GM12878 (cell line): Measurements from ENCODE around the gene ZNF782. TPM values are rescaled to one million over a fixed set of nuclear protein-coding genes. Genes with fewer than 3 reads are reported as not detected.

ENCODE experiments used
- ATAC-seq: fragments of 200-7000 bp; cut with Tn5 transposase; 3 replicates; pipeline ENCODE4 v1.9.1; 2020; ENCODE audit warnings: mild to moderate bottlenecking, moderate library complexity
- BruUV-seq: library from RNA; stranded (reverse); fragments of 400-500 nt; replicated peaks from 2 replicates; lab custom pipeline; 2021; lab: Mats Ljungman, UMichigan
- CTCF ChIA-PET: fragments of 300-600 bp; sonication (Branson Sonifier 250); formaldehyde crosslinking; extraction: SDS; loops from one replicate; lab custom pipeline; 2021; ENCODE audit warnings: inconsistent platforms; lab: Yijun Ruan, JAX
- POLR2A ChIA-PET: fragments of 350-600 bp; formaldehyde crosslinking; extraction: SDS; loops from one replicate; lab custom pipeline; 2021; ENCODE audit warnings: inconsistent platforms; lab: Charles Lee
- RAD21 ChIA-PET: fragments of 300-600 bp; sonication (Branson Sonifier 250); formaldehyde crosslinking; loops from one replicate; lab custom pipeline; 2023; ENCODE audit warnings: antibody characterized with exemption; ENCODE audit not compliant: unreplicated experiment; lab: Charles Lee
- SMC1A ChIA-PET: fragments of 300-600 bp; sonication (Branson Sonifier 250); formaldehyde crosslinking; loops from one replicate; lab custom pipeline; 2023; ENCODE audit not compliant: unreplicated experiment, uncharacterized antibody; lab: Charles Lee
- DNase-seq: peaks from one replicate; pipeline ENCODE4 v3.0.0-alpha.2; 2011; ENCODE audit warnings: low read depth, low spot score
- FAIRE-seq: peaks from 3 replicates; lab custom pipeline; 2011; peaks lifted over from hg19 to GRCh38; lab: Jason Lieb, UNC
- H2AFZ ChIP-seq: 2 replicates; pipeline ENCODE4 v1.6.0; 2011; ENCODE audit warnings: low read depth, low read length, control low read depth; ENCODE audit not compliant: control insufficient read depth
- H3K27ac ChIP-seq: 2 replicates; pipeline ENCODE4 v1.5.1; 2011; ENCODE audit warnings: control low read depth; ENCODE audit not compliant: control insufficient read depth, insufficient read depth
- H3K27me3 ChIP-seq, 2 experiments: replicated peaks in 1 of 2; 2 replicates each; pipeline versions ENCODE4 v1.6.0 to v1.6.1; 2011; ENCODE audit warnings: low read length in 1 of 2; ENCODE audit not compliant: control insufficient read depth in 2 of 2, insufficient read depth in 2 of 2
- H3K36me3 ChIP-seq, 2 experiments: 2 replicates each; pipeline ENCODE4 v1.5.1; 2011; ENCODE audit warnings: low read length in 1 of 2; ENCODE audit not compliant: control insufficient read depth in 2 of 2, insufficient read depth in 2 of 2
- H3K4me1 ChIP-seq: 2 replicates; pipeline ENCODE4 v1.6.1; 2011; ENCODE audit warnings: mild to moderate bottlenecking, low read length, moderate library complexity, mixed read lengths; ENCODE audit not compliant: control insufficient read depth, insufficient read depth
- H3K4me2 ChIP-seq: 2 replicates; pipeline ENCODE4 v1.6.0; 2011; ENCODE audit warnings: control low read depth; ENCODE audit not compliant: control insufficient read depth, insufficient read depth
- H3K4me3 ChIP-seq: fragments of 200-600 bp; sonication (generic); 2 replicates; pipeline ENCODE4 v1.5.1; 2016
- H3K79me2 ChIP-seq: 2 replicates; pipeline ENCODE4 v1.6.0; 2011; ENCODE audit warnings: low read length; ENCODE audit not compliant: control insufficient read depth, insufficient read depth
- H3K9ac ChIP-seq: 2 replicates; pipeline ENCODE4 v1.8.0; 2011; ENCODE audit warnings: low read length, control low read depth, mixed read lengths; ENCODE audit not compliant: control insufficient read depth, insufficient read depth
- H3K9me3 ChIP-seq: replicated peaks from 3 replicates; pipeline ENCODE4 v1.5.1; 2011; ENCODE audit warnings: mild to moderate bottlenecking, low read length; ENCODE audit not compliant: control insufficient read depth, insufficient read depth
- H4K20me1 ChIP-seq: 2 replicates; pipeline ENCODE4 v1.6.0; 2011; ENCODE audit not compliant: control insufficient read depth, insufficient read depth
- CBX5 ChIP-seq: sonication (generic); IDR thresholded peaks from 2 replicates; pipeline ENCODE4 v1.6.1; 2016; ENCODE audit warnings: low read depth, moderate library complexity, mild to moderate bottlenecking, inconsistent platforms
- FOS ChIP-seq: IDR thresholded peaks from 3 replicates; pipeline ENCODE4 v1.6.1; 2011; ENCODE audit warnings: borderline replicate concordance; ENCODE audit not compliant: insufficient read length; ENCODE audit errors: extremely low read depth
- KLF5 ChIP-seq: fragments of 450-650 bp; IDR thresholded peaks from 2 replicates; pipeline ENCODE4 v1.6.1; 2014; ENCODE audit warnings: mild to moderate bottlenecking; ENCODE audit not compliant: partially characterized antibody
- POLR2AphosphoS5 ChIP-seq: IDR thresholded peaks from 2 replicates; pipeline ENCODE4 v1.6.1; 2011; ENCODE audit warnings: mild to moderate bottlenecking, low read length, inconsistent platforms
- SIX5 ChIP-seq: IDR thresholded peaks from 2 replicates; pipeline ENCODE4 v1.6.1; 2011; ENCODE audit warnings: mild to moderate bottlenecking, low read depth, low read length, moderate library complexity; ENCODE audit not compliant: severe bottlenecking
- ZBTB11 ChIP-seq: fragments of 450-650 bp; formaldehyde crosslinking; IDR thresholded peaks from 2 replicates; pipeline ENCODE4 v1.5.0; 2022; ENCODE audit warnings: mild to moderate bottlenecking, missing genetic modification characterization
- ZNF274 ChIP-seq: IDR thresholded peaks from one replicate; pipeline ENCODE4 v1.8.0; 2011; ENCODE audit not compliant: insufficient read length, insufficient read depth
- WGBS: methylation state at CpG from one replicate; pipeline ENCODE4 v1.1.6; 2016; ENCODE audit warnings: low lambda C conversion rate; ENCODE audit not compliant: insufficient replicate concordance, insufficient coverage; ENCODE audit errors: missing lambda C conversion rate; 5-methylcytosine and 5-hydroxymethylcytosine counted together
- in situ Hi-C: fragments of 300-500 bp; cut with MboI; formaldehyde crosslinking; loops from 9 replicates; pipeline ENCODE4 v1.14.3; 2018; ENCODE audit warnings: mixed read lengths
- intact Hi-C: fragments of 100-400 bp; cut with micrococcal nuclease; formaldehyde crosslinking; loops from one replicate; pipeline ENCODE4 v1.14.2; 2022; ENCODE audit not compliant: unreplicated experiment
- polyA plus RNA-seq, 11 experiments: library from polyadenylated mRNA; depleted of rRNA in 4 of 11; unstranded in 6 of 11; stranded (reverse) in 5 of 11; fragments of >200 nt; fragmentation: Nextera tagmentation in 4 of 11; fragmentation: Illumina TruSeq in 1 of 11; extraction: Ambion mirVana in 4 of 11; extraction: Trizol in 1 of 11; gene quantifications; 1 replicate in 1 of 11; 2 replicates in 10 of 11; pipeline versions ENCODE4 v1.2.1 to v1.2.3, GENCODE V29; 2011 to 2016; ENCODE audit warnings: inconsistent platforms in 2 of 11, missing spikeins in 2 of 11, low read depth in 1 of 11
- total RNA-seq, 4 experiments: library from RNA; depleted of rRNA in 3 of 4; stranded (reverse); fragments of >200 nt in 3 of 4; fragmentation: Illumina TruSeq in 1 of 4; extraction: Trizol in 1 of 4; gene quantifications; 2 replicates each; pipeline versions ENCODE4 v1.2.1 to v1.2.3, GENCODE V29; 2013 to 2021

Gene ZNF782
- total and polyA plus RNA-seq, 10 of the 15 experiments (the other 5 are each of a cell fraction or from before 2014, with no cell fraction given) = 0.55 to 7.8 (median 4.5) TPM

- intact Hi-C loops = no loop called here
- H4K20me1 ChIP-seq = no peaks in the 10 kb centered on the region
- in situ Hi-C loops = no loop called here
- no peaks in the 10 kb centered on the region for H3K4me1 ChIP-seq
- H3K9me3 ChIP-seq = peaks cover 27% of the 10 kb centered on the region
- 98% methylated on average over 2 of the region's 2 CpGs for WGBS
- BruUV-seq = no TSS peak
- no peak for DNase-seq
- no peak overlapping the region for H2AFZ ChIP-seq
- no peak overlapping the region for H3K4me3 ChIP-seq
- peaks cover 0 to 10% of the 10 kb centered on the region in 2 experiments; a peak in 2 of 4 replicates for H3K36me3 ChIP-seq
- no peak overlapping the region for H3K4me2 ChIP-seq
- ChIA-PET CTCF (interaction anchor here (1.2 to 1.6 kb wide), 2 partner anchors 28 to 29 kb away, joined by 3 read pairs; no protein-coding TSS in a partner anchor), RAD21 (interaction anchor here (1.7 kb wide), 1 partner anchor 12 kb away, joined by 5 read pairs; no protein-coding TSS in a partner anchor), SMC1A (no interaction called here), POLR2A (no interaction called here)
- no peak for ATAC-seq
- TF ChIP-seq CBX5 = no peak
- TF ChIP-seq POLR2AphosphoS5 = no peak
- no peak for TF ChIP-seq SIX5
- H3K9ac ChIP-seq = no peak overlapping the region
- H3K27ac ChIP-seq = no peak overlapping the region
- no peaks in the 10 kb centered on the region for H3K27me3 ChIP-seq
- no peaks in the 10 kb centered on the region; the same call in 1 of the 2 replicates for H3K79me2 ChIP-seq
- FAIRE-seq = no peak
Observed at GRCh38 chr9:96844040-96844439, 10.3 kb downstream of the ZNF782 start.

- RAD21 ChIA-PET = no interaction called here
- no peak overlapping the region for H2AFZ ChIP-seq
- peak; percentile 71 for TF ChIP-seq KLF5
- peak; percentile 90; the same call in 1 of the 2 replicates for TF ChIP-seq CBX5
- TF ChIP-seq ZNF274 = peak; percentile 97
- no peak for TF ChIP-seq ZBTB11 (CRISPR knock-in tag)
- no peak for TF ChIP-seq FOS
- ATAC-seq (no peak), FAIRE-seq (no peak), DNase-seq (no peak)
- CTCF ChIA-PET = no interaction called here
- no peaks in the 10 kb centered on the region for H3K79me2 ChIP-seq
- SMC1A ChIA-PET = interaction anchor here (0.9 kb wide), 1 partner anchor 27 kb away, joined by 3 read pairs; no protein-coding TSS in a partner anchor
- no peak overlapping the region for H3K4me3 ChIP-seq
- BruUV-seq = no TSS peak
- H3K4me1 ChIP-seq = no peaks in the 10 kb centered on the region
- H3K9me3 ChIP-seq = peaks cover 49% of the 10 kb centered on the region
- H3K27ac ChIP-seq = no peak overlapping the region
- no peaks in the 10 kb centered on the region for H3K27me3 ChIP-seq
- H3K9ac ChIP-seq = no peak overlapping the region
- intact Hi-C loops = no loop called here
- H3K36me3 ChIP-seq = peaks cover 0 to 2% of the 10 kb centered on the region in 2 experiments; a peak in 1 of 4 replicates
- POLR2A ChIA-PET = no interaction called here
- in situ Hi-C loops = no loop called here
- no peaks in the 10 kb centered on the region for H4K20me1 ChIP-seq
- 98% methylated on average over 6 of the region's 6 CpGs for WGBS
- no peak overlapping the region for H3K4me2 ChIP-seq
Observed at GRCh38 chr9:96818533-96818932, 35.8 kb downstream of the ZNF782 start.
